Hepatocyte (in vitro differentiated cells): ENCODE measurements around the gene PES1. TPM values are rescaled to one million over a fixed set of nuclear protein-coding genes. Genes with fewer than 3 reads are reported as not detected.
A peak's percentile ranks its signal among the peaks of the same experiment; 100 is the strongest.
"Not testable (repeated sequence)": the region's sequence is repeated elsewhere in the genome, so short reads cannot be mapped to it uniquely, and the experiment has no call there.

ENCODE experiments used
- DNase-seq: peaks from one replicate; pipeline ENCODE4 v3.0.0-alpha.2; 2016; ENCODE audit warnings: low spot score
- H2AFZ ChIP-seq: fragments of 200-600 bp; sonication (generic); 2 replicates; pipeline ENCODE4 v1.6.0; 2016; ENCODE audit warnings: antibody characterized with exemption, mild to moderate bottlenecking
- H3K27ac ChIP-seq: fragments of 200-600 bp; sonication (generic); 2 replicates; pipeline ENCODE4 v1.5.1; 2016; ENCODE audit warnings: mild to moderate bottlenecking
- H3K27me3 ChIP-seq: fragments of 200-600 bp; sonication (generic); 2 replicates; pipeline ENCODE4 v1.6.1; 2016
- H3K36me3 ChIP-seq: fragments of 200-600 bp; sonication (generic); replicated peaks from 2 replicates; pipeline ENCODE4 v1.5.1; 2016; ENCODE audit warnings: low read depth; ENCODE audit not compliant: insufficient read depth
- H3K4me1 ChIP-seq: fragments of 200-600 bp; sonication (generic); 2 replicates; pipeline ENCODE4 v1.5.1; 2016; ENCODE audit warnings: mild to moderate bottlenecking, moderate library complexity; ENCODE audit not compliant: insufficient read depth
- H3K4me2 ChIP-seq: fragments of 200-600 bp; sonication (generic); 2 replicates; pipeline ENCODE4 v1.6.0; 2016
- H3K4me3 ChIP-seq: fragments of 200-600 bp; sonication (generic); 2 replicates; pipeline ENCODE4 v1.5.1; 2016; ENCODE audit warnings: mild to moderate bottlenecking
- H3K79me2 ChIP-seq: fragments of 200-600 bp; sonication (generic); 2 replicates; pipeline ENCODE4 v1.6.0; 2017; ENCODE audit warnings: mild to moderate bottlenecking
- H3K9me2 ChIP-seq: fragments of 200-600 bp; sonication (generic); replicated peaks from 2 replicates; pipeline ENCODE4 v1.6.0; 2017; ENCODE audit warnings: mild to moderate bottlenecking; ENCODE audit not compliant: insufficient read depth
- H3K9me3 ChIP-seq: fragments of 200-600 bp; sonication (generic); 2 replicates; pipeline ENCODE4 v1.5.1; 2016; ENCODE audit warnings: low read depth, mild to moderate bottlenecking
- H4K20me1 ChIP-seq: fragments of 200-600 bp; sonication (generic); 2 replicates; pipeline ENCODE4 v1.6.0; 2016; ENCODE audit warnings: mild to moderate bottlenecking; ENCODE audit not compliant: insufficient read depth, poor library complexity, severe bottlenecking
- EZH2 ChIP-seq: fragments of 200-600 bp; sonication (generic); IDR thresholded peaks from 2 replicates; pipeline ENCODE4 v1.6.1; 2016; ENCODE audit warnings: antibody characterized with exemption, mild to moderate bottlenecking, borderline replicate concordance
- EZH2phosphoT487 ChIP-seq: fragments of 200-600 bp; sonication (generic); IDR thresholded peaks from one replicate; pipeline ENCODE4 v1.6.1; 2018; ENCODE audit warnings: antibody characterized with exemption, mild to moderate bottlenecking, low read depth, moderate library complexity; ENCODE audit not compliant: unreplicated experiment, severe bottlenecking
- WGBS: methylation state at CpG from one replicate; pipeline ENCODE4 v1.1.6; 2016; ENCODE audit warnings: low lambda C conversion rate; ENCODE audit errors: missing lambda C conversion rate; 5-methylcytosine and 5-hydroxymethylcytosine counted together
- polyA plus RNA-seq: library from polyadenylated mRNA; unstranded; fragments of >200 nt; fragmentation: Nextera tagmentation; extraction: Ambion mirVana; gene quantifications from 2 replicates; pipeline ENCODE4 v1.2.1, GENCODE V29; 2016
- total RNA-seq: library from RNA; depleted of rRNA; stranded (reverse); fragments of >200 nt; gene quantifications from 2 replicates; pipeline ENCODE4 v1.2.3, GENCODE V29; 2014
- TF ChIP-seq, protein P1 (sequence below): fragments of 200-600 bp; sonication (generic); IDR thresholded peaks from 2 replicates; pipeline ENCODE4 v1.5.1; 2016; ENCODE audit warnings: antibody characterized with exemption, mild to moderate bottlenecking; ENCODE audit not compliant: poor library complexity

The PES1 gene
- total and polyA plus RNA-seq, 2 experiments from 2014 or later = 42.4 to 59.5 TPM

DNA sequence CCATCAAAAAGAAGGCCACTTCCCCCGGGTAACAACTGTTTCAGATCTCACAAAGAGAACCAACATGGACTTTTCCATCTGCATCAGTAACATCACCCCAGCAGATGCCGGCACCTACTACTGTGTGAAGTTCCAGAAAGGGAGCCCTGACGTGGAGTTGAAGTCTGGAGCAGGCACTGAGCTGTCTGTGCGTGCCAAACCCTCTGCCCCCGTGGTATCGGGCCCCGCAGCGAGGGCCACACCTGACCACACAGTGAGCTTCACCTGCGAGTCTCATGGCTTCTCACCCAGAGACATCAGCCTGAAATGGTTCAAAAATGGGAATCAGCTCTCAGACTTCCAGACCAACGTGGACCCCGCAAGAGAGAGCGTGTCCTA, 48.9 kb downstream of the PES1 start:
- H3K4me2 ChIP-seq = peak overlapping the region; percentile 95
- no peaks in the 10 kb centered on the region for H4K20me1 ChIP-seq
- no peaks in the 10 kb centered on the region for H3K36me3 ChIP-seq
- 80% methylated on average over 12 of the region's 12 CpGs for WGBS
- H3K27me3 ChIP-seq = peaks cover 21% of the 10 kb centered on the region
- H3K9me3 ChIP-seq = no peaks in the 10 kb centered on the region
- no peak for DNase-seq
- H3K4me3 ChIP-seq = no peak overlapping the region
- H2AFZ ChIP-seq = no peak overlapping the region
- no peak overlapping the region for H3K27ac ChIP-seq
- H3K9me2 ChIP-seq = no peaks in the 10 kb centered on the region
- peaks cover 13% of the 10 kb centered on the region for H3K4me1 ChIP-seq
- no peak for TF ChIP-seq EZH2
- TF ChIP-seq, protein P1, sequence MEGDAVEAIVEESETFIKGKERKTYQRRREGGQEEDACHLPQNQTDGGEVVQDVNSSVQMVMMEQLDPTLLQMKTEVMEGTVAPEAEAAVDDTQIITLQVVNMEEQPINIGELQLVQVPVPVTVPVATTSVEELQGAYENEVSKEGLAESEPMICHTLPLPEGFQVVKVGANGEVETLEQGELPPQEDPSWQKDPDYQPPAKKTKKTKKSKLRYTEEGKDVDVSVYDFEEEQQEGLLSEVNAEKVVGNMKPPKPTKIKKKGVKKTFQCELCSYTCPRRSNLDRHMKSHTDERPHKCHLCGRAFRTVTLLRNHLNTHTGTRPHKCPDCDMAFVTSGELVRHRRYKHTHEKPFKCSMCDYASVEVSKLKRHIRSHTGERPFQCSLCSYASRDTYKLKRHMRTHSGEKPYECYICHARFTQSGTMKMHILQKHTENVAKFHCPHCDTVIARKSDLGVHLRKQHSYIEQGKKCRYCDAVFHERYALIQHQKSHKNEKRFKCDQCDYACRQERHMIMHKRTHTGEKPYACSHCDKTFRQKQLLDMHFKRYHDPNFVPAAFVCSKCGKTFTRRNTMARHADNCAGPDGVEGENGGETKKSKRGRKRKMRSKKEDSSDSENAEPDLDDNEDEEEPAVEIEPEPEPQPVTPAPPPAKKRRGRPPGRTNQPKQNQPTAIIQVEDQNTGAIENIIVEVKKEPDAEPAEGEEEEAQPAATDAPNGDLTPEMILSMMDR = no peak
- no peak for TF ChIP-seq EZH2phosphoT487
- H3K79me2 ChIP-seq = no peaks in the 10 kb centered on the region

DNA sequence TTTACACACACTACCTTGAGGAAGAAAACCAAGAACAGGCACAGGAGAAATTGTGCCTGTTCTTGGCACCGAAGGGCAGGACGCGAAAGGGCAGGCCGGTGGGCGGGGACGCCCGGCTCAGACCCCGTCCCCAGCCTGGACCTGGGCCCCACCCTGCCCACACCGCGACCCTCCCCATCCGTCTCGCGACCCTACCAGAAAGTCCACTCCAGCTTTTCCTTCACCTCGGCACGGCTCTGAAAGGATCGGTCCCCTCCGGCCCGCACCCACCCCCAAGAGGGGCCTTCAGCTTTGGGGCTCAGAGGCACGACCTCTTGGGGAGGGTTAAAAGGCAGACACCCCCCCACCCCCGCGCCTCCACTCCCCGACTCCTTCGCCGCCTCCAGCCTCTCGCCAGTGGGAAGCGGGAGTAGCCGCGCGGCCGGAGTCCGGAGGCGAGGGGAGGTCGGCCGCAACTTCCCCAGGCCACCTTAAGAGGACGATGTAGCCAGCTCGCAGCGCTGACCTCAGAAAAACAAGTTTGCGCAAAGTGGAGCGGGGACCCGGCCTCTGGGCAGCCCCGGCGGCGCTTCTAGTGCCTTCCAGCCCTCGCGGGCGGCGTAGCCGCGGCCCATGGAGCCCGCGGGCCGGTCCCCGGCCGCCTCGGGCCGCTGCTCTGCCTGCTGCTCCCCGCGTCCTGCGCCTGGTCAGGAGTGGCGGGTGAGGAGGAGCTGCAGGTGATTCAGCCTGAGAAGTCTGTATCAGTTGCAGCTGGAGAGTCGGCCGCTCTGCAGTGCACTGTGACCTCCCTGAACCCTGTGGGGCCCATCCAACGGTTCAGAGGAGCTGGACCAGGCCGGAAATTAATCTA, 49.5 kb downstream of the PES1 start:
- H2AFZ ChIP-seq = peak overlapping the region; percentile 95
- H3K4me2 ChIP-seq = peak overlapping the region; percentile 95
- WGBS = 4% methylated on average over 58 of the region's 64 CpGs
- no peak overlapping the region for H3K27ac ChIP-seq
- peaks cover 21% of the 10 kb centered on the region for H3K27me3 ChIP-seq
- H3K79me2 ChIP-seq = no peaks in the 10 kb centered on the region
- H3K9me2 ChIP-seq = no peaks in the 10 kb centered on the region
- H3K4me1 ChIP-seq = peaks cover 13% of the 10 kb centered on the region
- TF ChIP-seq, protein P1 = no peak
- TF ChIP-seq EZH2 = no peak
- TF ChIP-seq EZH2phosphoT487 = no peak
- no peaks in the 10 kb centered on the region for H3K36me3 ChIP-seq
- DNase-seq = peak; percentile 46
- peak overlapping the region; percentile 39 for H3K4me3 ChIP-seq
- no peaks in the 10 kb centered on the region for H3K9me3 ChIP-seq
- H4K20me1 ChIP-seq = no peaks in the 10 kb centered on the region

DNA sequence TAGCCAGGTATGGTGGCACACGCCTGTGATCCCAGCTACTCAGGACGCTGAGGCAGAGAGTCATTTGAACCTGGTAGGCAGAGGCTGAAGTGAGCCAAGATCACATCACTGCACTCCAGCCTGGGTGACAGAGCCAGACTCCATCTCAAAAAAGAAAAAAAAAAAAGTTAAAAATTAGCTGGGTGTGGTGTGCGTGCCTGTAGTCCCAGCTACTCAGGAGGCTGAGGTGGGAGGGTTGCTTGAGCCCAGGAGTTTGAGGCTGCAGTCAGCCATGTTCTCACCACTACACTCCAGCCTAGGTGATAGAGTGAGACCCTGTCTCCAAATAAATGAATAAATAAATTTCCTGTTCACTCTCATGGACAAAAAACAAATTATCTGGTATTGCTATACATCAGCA, 50.2 kb downstream of the PES1 start:
- Histone ChIP-seq H3K27me3 (peaks cover 21% of the 10 kb centered on the region), H3K4me1 (peaks cover 13% of the 10 kb centered on the region), H2AFZ (peak overlapping the region; percentile 95), H3K4me2 (peak overlapping the region; percentile 95)
- not testable (repeated sequence) for H4K20me1 ChIP-seq, H3K79me2 ChIP-seq, H3K4me3 ChIP-seq, DNase-seq, H3K9me2 ChIP-seq, H3K9me3 ChIP-seq, H3K36me3 ChIP-seq, H3K27ac ChIP-seq
- 91% methylated on average over 3 of the region's 3 CpGs for WGBS

DNA sequence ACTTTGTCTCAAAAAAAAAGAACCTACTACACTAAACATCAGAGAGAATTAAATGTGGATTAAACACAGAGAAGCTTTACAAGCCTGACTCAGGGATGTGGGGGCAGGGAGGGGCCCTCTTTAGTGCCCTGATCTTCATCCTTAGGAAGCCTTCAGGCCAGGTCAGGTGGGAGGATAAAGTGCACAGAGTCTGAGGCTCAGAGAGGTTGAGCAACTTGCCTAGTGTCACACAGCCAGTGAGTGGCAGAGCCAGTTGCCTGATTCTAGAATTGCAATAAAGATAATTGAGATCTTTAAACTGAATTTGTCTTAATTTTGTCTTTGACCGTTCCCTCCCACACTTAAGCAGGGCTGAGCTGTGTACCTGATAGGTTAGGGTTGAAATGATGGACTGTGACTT, 52.3 kb downstream of the PES1 start:
- no peaks in the 10 kb centered on the region for H4K20me1 ChIP-seq
- H3K27me3 ChIP-seq = peaks cover 21% of the 10 kb centered on the region
- DNase-seq = no peak
- no peaks in the 10 kb centered on the region for H3K36me3 ChIP-seq
- no peaks in the 10 kb centered on the region for H3K9me2 ChIP-seq
- no peak overlapping the region for H3K27ac ChIP-seq
- H3K9me3 ChIP-seq = no peaks in the 10 kb centered on the region
- H3K79me2 ChIP-seq = no peaks in the 10 kb centered on the region
- WGBS = 90% methylated on average over 1 of the region's 1 CpG
- no peak overlapping the region for H3K4me2 ChIP-seq
- H2AFZ ChIP-seq = no peak overlapping the region
- no peak overlapping the region for H3K4me3 ChIP-seq
- H3K4me1 ChIP-seq = peaks cover 13% of the 10 kb centered on the region
- no peak for TF ChIP-seq EZH2phosphoT487
- TF ChIP-seq EZH2 = no peak
- TF ChIP-seq, protein P1 = no peak
